ENCODE data around the gene KRT86.

Gene KRT86

DNA sequence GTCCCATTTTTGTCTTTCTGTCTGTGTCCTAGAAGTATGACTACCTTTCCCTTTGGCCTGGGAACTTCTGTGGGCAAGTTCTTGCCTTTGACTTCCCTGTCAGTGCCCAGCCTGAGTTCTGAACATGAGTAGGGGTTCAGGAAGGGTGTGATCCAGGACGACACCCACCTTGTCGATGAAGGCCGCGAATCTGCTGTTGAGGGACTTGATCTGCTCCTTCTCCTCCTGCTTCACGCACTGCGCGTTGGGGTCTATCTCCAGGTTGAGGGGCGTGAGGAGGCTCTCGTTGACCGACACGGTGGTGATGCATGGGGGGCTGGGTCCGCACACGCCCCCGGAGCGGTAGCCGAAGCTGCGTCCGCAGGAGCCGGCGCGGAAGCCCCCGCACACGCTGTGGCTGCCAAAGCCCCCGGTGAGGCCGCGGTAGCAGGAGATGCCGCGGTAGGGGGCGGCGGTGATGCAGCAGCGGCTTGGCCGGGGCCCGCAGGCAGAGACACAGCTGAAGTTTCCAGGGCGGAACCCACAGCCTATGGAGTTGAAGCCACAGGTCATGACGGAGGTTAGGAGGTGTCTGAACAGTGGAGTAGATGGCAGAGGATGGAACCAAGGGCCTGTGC is 46.4 kb downstream of the KRT86 start, which contains the start of gene KRT83:
TSS of gene KRT83 (minus strand) at position 615 of the 617 bp plus-strand sequence. CDS start at position 552, 63 bp downstream.
- Mint-ChIP-seq H3K4me3 (no peak within 1 kb of the TSS), H3K36me3 (ENCODE audit: low read depth) (no peaks in the 10 kb centered on the region), H3K27me3 (ENCODE audit: low read depth) (peaks cover 58% of the 10 kb centered on the region), H3K4me1 (no peaks in the 10 kb centered on the region), H3K27ac (no peak within 1 kb of the TSS), H3K9me3 (no peaks in the 10 kb centered on the region)
- TF ChIP-seq, protein P1, sequence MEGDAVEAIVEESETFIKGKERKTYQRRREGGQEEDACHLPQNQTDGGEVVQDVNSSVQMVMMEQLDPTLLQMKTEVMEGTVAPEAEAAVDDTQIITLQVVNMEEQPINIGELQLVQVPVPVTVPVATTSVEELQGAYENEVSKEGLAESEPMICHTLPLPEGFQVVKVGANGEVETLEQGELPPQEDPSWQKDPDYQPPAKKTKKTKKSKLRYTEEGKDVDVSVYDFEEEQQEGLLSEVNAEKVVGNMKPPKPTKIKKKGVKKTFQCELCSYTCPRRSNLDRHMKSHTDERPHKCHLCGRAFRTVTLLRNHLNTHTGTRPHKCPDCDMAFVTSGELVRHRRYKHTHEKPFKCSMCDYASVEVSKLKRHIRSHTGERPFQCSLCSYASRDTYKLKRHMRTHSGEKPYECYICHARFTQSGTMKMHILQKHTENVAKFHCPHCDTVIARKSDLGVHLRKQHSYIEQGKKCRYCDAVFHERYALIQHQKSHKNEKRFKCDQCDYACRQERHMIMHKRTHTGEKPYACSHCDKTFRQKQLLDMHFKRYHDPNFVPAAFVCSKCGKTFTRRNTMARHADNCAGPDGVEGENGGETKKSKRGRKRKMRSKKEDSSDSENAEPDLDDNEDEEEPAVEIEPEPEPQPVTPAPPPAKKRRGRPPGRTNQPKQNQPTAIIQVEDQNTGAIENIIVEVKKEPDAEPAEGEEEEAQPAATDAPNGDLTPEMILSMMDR (IDR thresholded peaks at IDR 0.05; ENCODE audit: unreplicated experiment in 3 of 3): no peak

DNA sequence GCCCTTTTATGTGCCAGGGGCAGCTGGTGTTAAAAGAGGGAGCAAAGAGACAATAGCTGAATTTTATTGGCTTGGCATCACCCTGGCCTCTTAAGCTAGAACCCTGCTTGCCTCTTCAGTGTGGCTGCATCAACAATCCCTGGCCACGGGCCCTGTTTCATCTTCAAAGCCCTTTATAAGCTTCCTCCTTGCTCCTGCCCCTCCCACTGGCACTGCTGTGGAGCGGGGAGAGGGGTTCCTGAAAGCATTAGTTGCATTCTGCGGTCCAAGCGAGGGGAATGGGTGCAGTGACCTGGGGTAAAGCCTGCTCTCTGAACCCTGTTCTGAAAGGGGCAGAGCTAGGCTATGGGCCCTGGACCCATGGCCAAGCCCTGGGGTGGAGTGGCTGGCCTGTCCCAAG is 47.0 kb downstream of the KRT86 start:
- Mint-ChIP-seq H3K4me3 (no peak overlapping the region), H3K27ac (no peak overlapping the region), H3K9me3 (no peaks in the 10 kb centered on the region), H3K4me1 (no peaks in the 10 kb centered on the region), H3K36me3 (ENCODE audit: low read depth) (no peaks in the 10 kb centered on the region), H3K27me3 (ENCODE audit: low read depth) (peaks cover 56% of the 10 kb centered on the region)
- TF ChIP-seq, protein P1 (IDR thresholded peaks at IDR 0.05; ENCODE audit: unreplicated experiment in 3 of 3): no peak

DNA sequence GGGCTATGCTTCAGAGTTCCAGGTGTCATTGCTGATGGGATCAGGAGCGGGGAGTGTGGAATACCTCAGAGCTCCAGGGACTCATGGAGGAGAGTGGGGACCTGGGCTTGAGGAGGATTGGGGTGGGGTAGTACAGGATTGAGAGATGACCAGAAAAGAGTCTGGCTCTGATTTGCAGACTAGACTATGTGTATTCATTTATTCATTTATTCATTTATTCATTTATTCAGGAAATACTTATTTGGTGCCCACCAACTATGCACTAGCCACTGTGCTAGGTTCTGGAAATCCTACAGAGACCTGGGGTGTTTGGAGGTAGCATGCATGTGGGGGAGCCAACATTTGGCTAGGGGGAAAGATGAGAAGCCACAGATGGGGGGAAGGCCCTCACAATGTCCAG is 47.6 kb downstream of the KRT86 start:
- TF ChIP-seq, protein P1 (IDR thresholded peaks at IDR 0.05; ENCODE audit: unreplicated experiment in 3 of 3): no peak
- no peaks in the 10 kb centered on the region for H3K36me3 Mint-ChIP-seq (ENCODE audit: low read depth)
- no peaks in the 10 kb centered on the region for H3K4me1 Mint-ChIP-seq
- H3K27ac Mint-ChIP-seq: no peak overlapping the region
- no peaks in the 10 kb centered on the region for H3K9me3 Mint-ChIP-seq
- H3K4me3 Mint-ChIP-seq: no peak overlapping the region
- H3K27me3 Mint-ChIP-seq (ENCODE audit: low read depth): peaks cover 57% of the 10 kb centered on the region

DNA sequence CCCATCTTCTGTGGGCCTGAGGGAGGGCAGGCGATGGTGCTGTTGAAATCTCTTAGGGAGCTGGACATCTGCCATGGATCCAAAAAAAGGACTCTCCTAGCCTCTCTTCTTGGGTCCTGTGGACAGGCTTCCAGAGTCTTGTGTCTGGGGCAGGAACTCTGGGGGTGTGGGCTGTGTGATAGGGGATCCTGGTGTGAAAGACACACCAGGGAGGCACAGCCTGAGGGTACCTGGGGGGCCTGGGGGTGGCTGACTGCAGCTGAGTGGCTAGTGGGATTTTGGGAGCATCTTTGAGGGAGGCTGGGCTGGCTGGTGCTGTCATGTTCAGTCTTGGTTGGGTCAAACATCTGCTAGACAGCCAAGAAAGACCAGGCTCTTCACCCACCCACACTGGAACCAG is 48.6 kb downstream of the KRT86 start:
- H3K9me3 Mint-ChIP-seq: no peaks in the 10 kb centered on the region
- no peak overlapping the region for H3K4me3 Mint-ChIP-seq
- no peaks in the 10 kb centered on the region for H3K4me1 Mint-ChIP-seq
- H3K36me3 Mint-ChIP-seq (ENCODE audit: low read depth): no peaks in the 10 kb centered on the region
- H3K27me3 Mint-ChIP-seq (ENCODE audit: low read depth): peaks cover 60% of the 10 kb centered on the region
- no peak overlapping the region for H3K27ac Mint-ChIP-seq
- TF ChIP-seq, protein P1 (IDR thresholded peaks at IDR 0.05; ENCODE audit: unreplicated experiment in 3 of 3): no peak

DNA sequence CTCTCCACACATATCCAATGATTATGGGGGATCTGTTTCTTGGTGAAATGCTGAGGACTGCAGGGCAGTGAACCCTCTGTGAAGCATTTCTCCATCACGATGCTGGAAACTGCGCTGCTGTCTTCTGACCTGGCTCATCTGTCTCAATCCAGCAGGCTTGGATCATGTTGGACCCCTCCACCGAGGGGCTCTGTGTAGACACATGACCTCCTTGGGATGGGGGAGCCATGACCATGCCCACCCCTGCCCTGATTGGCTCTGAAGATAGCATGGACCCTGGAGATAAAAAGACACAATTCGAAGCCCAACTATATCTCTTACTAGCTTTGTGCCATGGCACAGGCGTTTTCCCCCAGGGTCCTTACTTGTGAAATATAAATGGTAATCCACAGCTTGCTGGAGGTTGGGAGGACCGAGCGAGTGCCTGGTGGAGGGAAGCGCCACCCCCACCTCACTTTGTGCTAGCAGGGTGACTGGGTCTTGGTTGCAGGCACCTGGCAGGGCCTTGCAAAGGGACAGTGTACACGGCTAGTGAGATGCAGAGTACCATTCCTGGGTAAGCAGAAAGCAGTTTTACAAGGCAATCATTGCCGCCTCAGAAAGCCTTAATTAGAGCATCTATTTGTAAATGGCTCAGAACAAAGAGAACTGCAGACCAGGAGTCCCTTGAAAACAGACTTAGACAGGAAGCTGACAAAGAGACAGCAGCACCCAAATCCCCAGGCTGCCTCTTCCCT is 49.1 kb downstream of the KRT86 start:
- H3K27me3 Mint-ChIP-seq (ENCODE audit: low read depth): peaks cover 60% of the 10 kb centered on the region
- TF ChIP-seq, protein P1 (IDR thresholded peaks at IDR 0.05; ENCODE audit: unreplicated experiment in 3 of 3): no peak
- H3K4me1 Mint-ChIP-seq: no peaks in the 10 kb centered on the region
- H3K4me3 Mint-ChIP-seq: no peak overlapping the region
- H3K36me3 Mint-ChIP-seq (ENCODE audit: low read depth): no peaks in the 10 kb centered on the region
- H3K27ac Mint-ChIP-seq: no peak overlapping the region
- H3K9me3 Mint-ChIP-seq: no peaks in the 10 kb centered on the region

DNA sequence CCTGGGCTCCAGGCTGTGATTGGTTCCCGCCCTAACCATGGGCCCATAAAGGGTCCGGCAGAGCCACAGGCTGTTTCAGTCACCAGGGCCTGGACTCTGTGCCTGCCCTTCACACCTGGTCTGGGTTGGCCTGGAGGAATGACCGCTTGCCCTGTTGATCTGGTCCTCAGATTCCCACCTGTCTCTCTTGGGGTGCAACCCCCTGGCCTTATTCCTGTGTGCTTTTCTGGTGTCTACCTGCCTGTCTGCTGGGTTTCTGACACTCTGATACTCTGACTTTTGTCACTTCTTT is 49.7 kb downstream of the KRT86 start:
- H3K4me3 Mint-ChIP-seq: no peak overlapping the region
- peaks cover 59% of the 10 kb centered on the region for H3K27me3 Mint-ChIP-seq (ENCODE audit: low read depth)
- no peaks in the 10 kb centered on the region for H3K4me1 Mint-ChIP-seq
- H3K36me3 Mint-ChIP-seq (ENCODE audit: low read depth): no peaks in the 10 kb centered on the region
- H3K27ac Mint-ChIP-seq: no peak overlapping the region
- no peaks in the 10 kb centered on the region for H3K9me3 Mint-ChIP-seq
- TF ChIP-seq, protein P1 (IDR thresholded peaks at IDR 0.05; ENCODE audit: unreplicated experiment in 3 of 3): no peak
